GM23248 (cell line): ENCODE data around the gene DOK7. TPM values are rescaled to one million over a fixed set of nuclear protein-coding genes. Genes with fewer than 3 reads are reported as not detected.

Source experiments
- DNase-seq: peaks from one replicate; pipeline ENCODE4 v3.0.0-alpha.2; 2015
- H2AFZ ChIP-seq: fragments of 200-600 bp; sonication (generic); 2 replicates; pipeline ENCODE4 v1.6.1; 2016; ENCODE audit warnings: antibody characterized with exemption
- H3F3A ChIP-seq: fragments of 200-600 bp; sonication (generic); 2 replicates; pipeline ENCODE4 v1.6.1; 2016; ENCODE audit warnings: mild to moderate bottlenecking, antibody characterized with exemption, mixed run types; ENCODE audit not compliant: insufficient read depth
- H3K27ac ChIP-seq: fragments of 200-600 bp; sonication (generic); 2 replicates; pipeline ENCODE4 v1.5.1; 2016; ENCODE audit warnings: mild to moderate bottlenecking
- H3K27me3 ChIP-seq: fragments of 200-600 bp; sonication (generic); replicated peaks from 2 replicates; pipeline ENCODE4 v1.6.1; 2016; ENCODE audit warnings: mild to moderate bottlenecking; ENCODE audit not compliant: insufficient read depth
- H3K36me3 ChIP-seq: fragments of 200-600 bp; sonication (generic); 2 replicates; pipeline ENCODE4 v1.6.1; 2016; ENCODE audit warnings: low read depth, mild to moderate bottlenecking
- H3K4me1 ChIP-seq: fragments of 200-600 bp; sonication (generic); 2 replicates; pipeline ENCODE4 v1.6.1; 2016; ENCODE audit warnings: mild to moderate bottlenecking; ENCODE audit not compliant: insufficient read depth
- H3K4me2 ChIP-seq: fragments of 200-600 bp; sonication (generic); one replicate; pipeline ENCODE4 v1.6.1; 2016; ENCODE audit warnings: mild to moderate bottlenecking; ENCODE audit not compliant: unreplicated experiment
- H3K4me3 ChIP-seq: fragments of 200-600 bp; sonication (generic); 2 replicates; pipeline ENCODE4 v1.5.1; 2016; ENCODE audit warnings: mild to moderate bottlenecking
- H3K79me2 ChIP-seq: fragments of 200-600 bp; sonication (generic); 2 replicates; pipeline ENCODE4 v1.6.1; 2016; ENCODE audit warnings: mild to moderate bottlenecking; ENCODE audit not compliant: insufficient read depth
- H3K9ac ChIP-seq: fragments of 200-600 bp; sonication (generic); 2 replicates; pipeline ENCODE4 v1.6.1; 2016; ENCODE audit warnings: mild to moderate bottlenecking
- H3K9me2 ChIP-seq: fragments of 200-600 bp; sonication (generic); 2 replicates; pipeline ENCODE4 v1.6.1; 2016; ENCODE audit warnings: mixed run types, mild to moderate bottlenecking, moderate library complexity; ENCODE audit not compliant: insufficient read depth
- H3K9me3 ChIP-seq: fragments of 200-600 bp; sonication (generic); one replicate; pipeline ENCODE4 v1.6.1; 2017; ENCODE audit warnings: low read depth
- H4K20me1 ChIP-seq: fragments of 200-600 bp; sonication (generic); 2 replicates; pipeline ENCODE4 v1.6.0; 2016; ENCODE audit not compliant: insufficient read depth
- EZH2 ChIP-seq: fragments of 200-600 bp; sonication (generic); IDR thresholded peaks from 2 replicates; pipeline ENCODE4 v1.6.1; 2018; ENCODE audit warnings: antibody characterized with exemption, mild to moderate bottlenecking; ENCODE audit not compliant: insufficient read depth, poor library complexity, severe bottlenecking
- EZH2phosphoT487 ChIP-seq: fragments of 200-600 bp; sonication (generic); IDR thresholded peaks from 2 replicates; pipeline ENCODE4 v1.6.1; 2018; ENCODE audit warnings: antibody characterized with exemption, moderate library complexity, mild to moderate bottlenecking, low read depth; ENCODE audit not compliant: insufficient read depth
- WGBS, 2 experiments: methylation state at CpG; one replicate each; pipeline ENCODE4 v1.1.6; 2015 to 2017; ENCODE audit warnings: low lambda C conversion rate in 2 of 2, low coverage in 1 of 2; ENCODE audit errors: missing lambda C conversion rate in 2 of 2; 5-methylcytosine and 5-hydroxymethylcytosine counted together
- in situ Hi-C: fragments of 300-500 bp; cut with MboI; formaldehyde crosslinking; loops from 2 replicates; pipeline ENCODE4 v1.15.0; 2020
- polyA plus RNA-seq: library from polyadenylated mRNA; unstranded; fragments of >200 nt; fragmentation: Nextera tagmentation; extraction: Ambion mirVana; gene quantifications from 2 replicates; pipeline ENCODE4 v1.2.1, GENCODE V29; 2016
- total RNA-seq: library from RNA; depleted of rRNA; stranded (reverse); fragments of >200 nt; shearing (Covaris generic); gene quantifications from 2 replicates; pipeline ENCODE4 v1.2.3, GENCODE V29; 2014

Gene DOK7
- total and polyA plus RNA-seq, 2 experiments from 2014 or later: not detected

GRCh38 chr4:3443750-3444309 lies 19.3 kb upstream of the DOK7 start:
- H3F3A ChIP-seq: no peaks in the 10 kb centered on the region

GRCh38 chr4:3444351-3445110 lies 18.6 kb upstream of the DOK7 start:
- Histone ChIP-seq H3F3A (no peaks in the 10 kb centered on the region), H3K27me3 (no peaks in the 10 kb centered on the region), H3K9me3 (no peaks in the 10 kb centered on the region), H4K20me1 (no peaks in the 10 kb centered on the region), H2AFZ (no peak overlapping the region), H3K9me2 (no peaks in the 10 kb centered on the region), H3K4me3 (no peak overlapping the region), H3K4me1 (no peaks in the 10 kb centered on the region), H3K36me3 (no peaks in the 10 kb centered on the region), H3K9ac (no peak overlapping the region), H3K27ac (no peak overlapping the region), H3K4me2 (no peak overlapping the region), H3K79me2 (no peaks in the 10 kb centered on the region)
- in situ Hi-C loops: loop anchor here (5.0 kb wide), 1 partner anchor 97 kb away; no protein-coding TSS in a partner anchor
- WGBS, 2 experiments: 81 to 86% methylated on average over 35 to 49 of the region's 56 CpGs
- TF ChIP-seq EZH2phosphoT487 (no peak), EZH2 (no peak)
- no peak for DNase-seq

More at GRCh38 chr4:3443750-3444309, 19.3 kb upstream of the DOK7 start:
- TF ChIP-seq EZH2: no peak
- TF ChIP-seq EZH2phosphoT487: no peak
- in situ Hi-C loops: no loop called here
- Histone ChIP-seq H3K4me2 (no peak overlapping the region), H3K27me3 (no peaks in the 10 kb centered on the region), H4K20me1 (no peaks in the 10 kb centered on the region), H2AFZ (no peak overlapping the region), H3K4me1 (no peaks in the 10 kb centered on the region), H3K4me3 (no peak overlapping the region), H3K9me2 (no peaks in the 10 kb centered on the region), H3K9ac (no peak overlapping the region), H3K79me2 (no peaks in the 10 kb centered on the region), H3K9me3 (no peaks in the 10 kb centered on the region), H3K27ac (no peak overlapping the region), H3K36me3 (no peaks in the 10 kb centered on the region)
- no peak for DNase-seq
- WGBS, 2 experiments: 52 to 55% methylated on average over 16 to 17 of the region's 17 CpGs

- TF ChIP-seq EZH2: no peak
- no peak for TF ChIP-seq EZH2phosphoT487
- no peaks in the 10 kb centered on the region for H3K36me3 ChIP-seq
- WGBS, 2 experiments: 87 to 88% methylated on average over 29 to 33 of the region's 34 CpGs
Measured at GRCh38 chr4:3445111-3445820, 17.8 kb upstream of the DOK7 start.

GRCh38 chr4:3445829-3446545 lies 17.1 kb upstream of the DOK7 start:
- Histone ChIP-seq H3K9me3 (no peaks in the 10 kb centered on the region), H3K36me3 (no peaks in the 10 kb centered on the region), H3K27ac (no peak overlapping the region), H3K4me3 (no peak overlapping the region), H3F3A (no peaks in the 10 kb centered on the region), H3K4me1 (no peaks in the 10 kb centered on the region), H4K20me1 (no peaks in the 10 kb centered on the region), H3K4me2 (no peak overlapping the region), H3K27me3 (no peaks in the 10 kb centered on the region), H3K9ac (no peak overlapping the region), H3K9me2 (no peaks in the 10 kb centered on the region), H2AFZ (no peak overlapping the region), H3K79me2 (no peaks in the 10 kb centered on the region)
- WGBS, 2 experiments: 88 to 92% methylated on average over 25 to 33 of the region's 34 CpGs
- TF ChIP-seq EZH2 (no peak), EZH2phosphoT487 (no peak)
- no peak for DNase-seq
- in situ Hi-C loops: loop anchor here (5.0 kb wide), 1 partner anchor 99 kb away; no protein-coding TSS in a partner anchor

More at GRCh38 chr4:3445111-3445820, 17.8 kb upstream of the DOK7 start:
- no peak overlapping the region for H3K4me3 ChIP-seq
- no peaks in the 10 kb centered on the region for H3K9me2 ChIP-seq
- no peak overlapping the region for H3K9ac ChIP-seq
- H4K20me1 ChIP-seq: no peaks in the 10 kb centered on the region
- no peaks in the 10 kb centered on the region for H3F3A ChIP-seq
- H3K4me2 ChIP-seq: no peak overlapping the region
- in situ Hi-C loops: loop anchor here (5.0 kb wide), 1 partner anchor 98 kb away; no protein-coding TSS in a partner anchor
- H3K27ac ChIP-seq: no peak overlapping the region
- no peaks in the 10 kb centered on the region for H3K9me3 ChIP-seq
- no peaks in the 10 kb centered on the region for H3K79me2 ChIP-seq
- DNase-seq: no peak
- no peak overlapping the region for H2AFZ ChIP-seq
- H3K4me1 ChIP-seq: no peaks in the 10 kb centered on the region
- no peaks in the 10 kb centered on the region for H3K27me3 ChIP-seq
